ENCODE measurements around the gene CALML3. TPM values are rescaled to one million over a fixed set of nuclear protein-coding genes. Genes with fewer than 3 reads are reported as not detected.
"Not testable (repeated sequence)": the region's sequence is repeated elsewhere in the genome, so short reads cannot be mapped to it uniquely, and the experiment has no call there.

CALML3 gene
- polyA plus RNA-seq (ENCODE audit: insufficient read length) = 0.45 TPM

- no peak for DNase-seq
These were observed at the start of gene CALML3 for GRCh38 chr10:5524641-5525560. Gene CALML3, plus strand, starts transcription at chr10:5524961. Its CDS starts 125 bp downstream, at chr10:5525086.

- not testable (repeated sequence) for DNase-seq
These were observed 49.7 kb upstream of the CALML3 start for GRCh38 chr10:5475088-5475487.

DNA sequence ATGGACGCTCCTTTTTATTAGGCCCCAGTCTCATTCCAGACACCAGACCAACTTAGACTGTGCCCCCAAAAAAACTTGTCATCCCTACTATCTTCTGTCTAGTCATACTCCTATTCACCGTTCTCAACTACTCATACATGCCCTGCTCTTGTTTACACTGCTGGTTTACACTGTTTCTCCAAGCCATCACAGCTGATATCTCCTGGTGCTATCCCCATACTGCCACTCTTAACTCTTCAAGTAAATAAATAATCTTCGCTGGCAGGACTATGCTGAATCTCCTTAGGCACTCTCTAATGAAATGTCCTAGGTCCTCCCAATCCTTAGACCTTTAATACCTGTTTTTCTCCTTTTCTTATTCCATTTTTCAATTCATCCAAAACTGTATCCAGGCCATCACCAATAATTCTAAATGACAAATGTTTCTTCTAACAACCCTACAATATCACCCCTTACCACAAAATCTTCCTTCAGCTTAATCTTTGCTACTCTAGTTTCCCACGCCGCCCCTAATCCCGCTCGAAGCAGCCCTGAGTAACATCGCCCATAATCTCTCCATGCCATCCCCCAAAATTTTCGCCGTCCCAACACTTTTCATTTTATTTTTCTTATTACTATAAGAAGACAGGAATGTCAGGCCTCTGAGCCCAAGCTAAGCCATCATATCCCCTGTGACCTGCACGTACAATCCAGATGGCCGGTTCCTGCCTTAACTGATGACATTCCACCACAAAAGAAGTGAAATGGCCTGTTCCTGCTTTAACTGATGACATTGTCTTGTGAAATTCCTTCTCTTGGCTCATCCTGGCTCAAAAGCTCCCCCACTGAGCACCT, 48.6 kb upstream of the CALML3 start:
- not testable (repeated sequence) for DNase-seq

GRCh38 chr10:5476918-5477525, 47.7 kb upstream of the CALML3 start:
- DNase-seq = no peak

- DNase-seq = no peak
These were observed 46.6 kb upstream of the CALML3 start for GRCh38 chr10:5477948-5478693.

DNA sequence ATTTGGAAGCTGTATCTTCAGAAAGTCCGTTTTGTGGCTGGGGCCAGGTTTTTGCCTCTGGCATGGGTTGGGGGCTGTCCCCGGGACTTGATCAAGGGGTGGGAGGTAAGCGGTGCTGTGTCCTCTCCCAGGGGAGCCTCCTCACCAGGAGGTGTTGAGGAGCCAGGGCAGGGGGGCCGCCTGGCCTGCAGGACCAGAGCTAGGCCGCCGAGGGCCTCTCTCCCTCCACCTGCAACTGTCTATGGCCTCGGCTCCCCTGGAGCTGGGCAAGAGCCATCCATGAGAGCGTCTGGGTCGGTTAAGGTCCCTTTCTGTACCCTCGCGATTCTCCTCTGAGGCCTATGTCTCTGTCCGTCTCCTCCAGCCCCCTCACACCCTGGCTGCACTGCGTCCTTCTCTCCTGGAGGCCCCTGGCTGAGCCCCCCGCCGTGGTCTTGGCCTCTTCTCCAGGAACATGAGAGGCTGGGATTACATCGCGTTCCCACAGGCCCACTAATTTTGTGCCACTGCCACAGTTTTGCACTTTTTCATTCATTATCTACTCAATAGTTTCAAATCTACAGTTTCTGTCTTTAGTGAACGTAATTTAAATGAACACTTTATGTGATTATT, 46.0 kb upstream of the CALML3 start:
- DNase-seq = no peak

DNA sequence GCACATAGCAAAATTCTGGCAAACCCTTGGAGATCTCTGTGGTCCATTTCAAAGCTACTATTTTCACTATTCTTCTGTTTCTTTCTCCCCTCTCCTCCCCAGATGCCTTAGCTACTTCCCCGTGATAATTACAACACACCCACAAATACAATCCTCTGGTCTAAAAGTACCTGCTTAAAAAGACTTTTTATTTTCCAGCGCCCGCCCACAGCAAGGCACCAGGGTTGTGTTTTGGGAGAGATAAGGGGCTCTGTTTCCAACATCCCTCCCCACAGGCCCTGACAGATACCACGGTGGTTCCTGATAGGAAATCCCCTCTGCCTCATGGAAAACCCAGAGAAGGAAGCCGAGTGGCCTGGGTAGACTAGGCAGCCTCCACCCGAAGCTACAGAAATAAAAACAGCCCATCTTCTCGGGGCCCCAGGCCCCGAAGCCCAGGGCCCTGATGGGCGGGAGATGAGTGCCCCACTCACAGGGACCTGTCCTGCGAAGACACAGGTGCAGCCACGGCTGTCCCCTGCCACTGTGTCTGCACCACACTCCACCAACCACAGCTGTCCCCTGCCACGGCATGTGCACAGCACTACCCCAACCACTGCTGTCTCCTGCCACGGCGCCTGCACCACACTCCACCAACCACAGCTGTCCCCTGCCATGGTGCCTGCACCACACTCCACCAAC, 45.1 kb upstream of the CALML3 start:
- DNase-seq = no peak

DNA sequence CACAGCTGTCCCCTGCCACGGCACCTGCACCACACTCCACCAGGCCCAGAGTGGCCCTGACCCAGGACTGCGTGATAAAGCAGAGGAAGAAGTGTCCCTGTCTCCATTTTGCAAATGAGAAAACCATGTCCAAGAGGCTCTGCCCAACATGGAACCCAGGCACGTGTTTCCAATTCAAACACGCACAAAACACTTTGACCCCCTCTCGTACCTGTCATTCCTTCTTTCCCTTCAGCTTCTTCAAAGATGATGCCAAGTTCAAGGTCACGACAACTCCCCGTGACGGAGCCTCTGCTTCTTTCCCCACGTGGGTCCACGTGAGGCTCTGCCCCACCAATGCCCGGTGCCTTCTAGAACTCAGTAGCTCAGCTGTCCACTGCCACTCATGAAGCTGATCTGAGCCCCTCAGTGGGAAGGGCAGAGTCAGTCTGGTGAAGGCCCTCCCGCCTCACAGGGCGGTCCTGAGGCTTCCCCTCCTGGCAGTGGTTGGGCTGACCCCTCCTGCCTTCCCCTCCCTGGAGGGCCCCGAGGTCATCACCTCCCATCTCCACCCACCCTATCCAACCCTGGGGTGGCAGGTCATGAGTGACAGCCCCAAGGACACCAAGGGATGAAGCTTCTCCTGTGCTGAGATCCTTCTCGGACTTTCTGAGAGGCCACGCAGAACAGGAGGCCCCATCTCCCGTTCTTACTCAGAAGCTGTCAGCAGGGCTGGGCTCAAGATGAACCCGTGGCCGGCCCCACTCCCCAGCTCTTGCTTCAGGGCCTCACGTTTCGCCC, 44.4 kb upstream of the CALML3 start:
- no peak for DNase-seq

GRCh38 chr10:5481121-5481520, 43.6 kb upstream of the CALML3 start:
- no peak for DNase-seq

- no peak for DNase-seq
These were observed 42.7 kb upstream of the CALML3 start for GRCh38 chr10:5482016-5482415.

GRCh38 chr10:5484205-5484604, 40.6 kb upstream of the CALML3 start:
- DNase-seq = no peak

DNA sequence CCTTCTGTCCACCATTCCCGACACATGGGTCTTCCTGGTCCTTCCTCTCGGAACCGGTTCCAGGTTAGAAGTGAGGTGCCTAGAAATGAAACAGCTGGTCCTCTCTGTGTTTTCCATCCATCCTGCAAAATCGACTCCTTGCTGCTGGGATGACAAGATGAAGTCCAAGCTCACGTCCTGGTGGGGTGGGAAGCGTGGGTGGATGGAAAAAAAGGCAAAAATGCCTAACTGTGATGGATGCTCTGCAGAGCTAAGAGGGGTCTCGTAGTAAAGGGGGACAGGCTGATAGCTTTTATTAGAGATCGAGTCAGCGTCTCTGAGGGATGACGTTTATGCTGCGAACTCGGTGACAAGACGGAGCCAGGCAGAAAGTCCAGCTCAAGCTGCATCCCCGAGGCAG, 39.5 kb upstream of the CALML3 start:
- DNase-seq = no peak

GRCh38 chr10:5485948-5486852, 38.6 kb upstream of the CALML3 start:
- DNase-seq = no peak

GRCh38 chr10:5486853-5487235, 37.9 kb upstream of the CALML3 start:
- no peak for DNase-seq

DNA sequence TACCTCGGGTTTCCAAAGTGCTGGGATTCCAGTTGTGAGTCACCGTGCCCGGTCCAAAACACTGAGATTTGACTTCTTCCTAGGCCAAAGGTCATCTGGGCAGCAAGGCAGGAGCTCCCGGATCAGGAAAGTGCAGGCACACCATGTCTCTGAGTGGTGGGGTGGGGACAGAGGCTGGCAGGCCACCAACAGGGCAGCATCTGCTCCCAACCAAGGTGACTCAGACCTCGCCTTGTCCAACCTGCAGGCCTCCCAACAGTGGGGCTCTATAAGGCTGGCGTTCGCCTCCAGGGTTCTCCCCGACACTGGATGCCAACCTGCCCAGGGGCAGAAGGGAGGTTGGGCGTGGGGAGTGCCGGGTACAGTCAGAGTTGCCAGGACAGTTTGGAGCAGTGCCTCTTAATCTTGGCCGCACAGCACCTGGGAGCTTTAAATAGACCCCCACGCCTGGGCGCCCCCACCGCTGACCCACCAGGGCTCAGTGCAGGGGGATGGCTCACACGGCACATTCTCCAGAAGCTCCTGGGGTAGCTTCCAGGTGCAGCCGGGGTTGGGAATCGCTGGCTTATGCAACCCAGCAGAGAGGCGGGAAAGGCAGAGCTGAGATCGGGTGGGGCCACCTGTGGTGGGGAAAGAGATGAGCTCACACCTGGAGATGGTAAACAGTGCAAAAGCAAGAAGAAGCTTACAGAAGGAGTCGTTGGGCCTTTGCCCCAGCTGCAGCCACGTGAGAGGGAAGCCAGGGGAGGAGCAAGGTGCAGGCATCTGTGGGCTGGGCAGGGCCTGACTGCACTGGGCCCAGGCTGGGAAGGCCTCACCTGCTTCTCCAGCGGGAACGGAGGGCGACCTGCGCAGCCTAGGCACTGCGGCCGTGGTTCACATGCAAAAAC, 36.2 kb upstream of the CALML3 start:
- no peak for DNase-seq

GRCh38 chr10:5490032-5490431, 34.7 kb upstream of the CALML3 start:
- DNase-seq = no peak

DNA sequence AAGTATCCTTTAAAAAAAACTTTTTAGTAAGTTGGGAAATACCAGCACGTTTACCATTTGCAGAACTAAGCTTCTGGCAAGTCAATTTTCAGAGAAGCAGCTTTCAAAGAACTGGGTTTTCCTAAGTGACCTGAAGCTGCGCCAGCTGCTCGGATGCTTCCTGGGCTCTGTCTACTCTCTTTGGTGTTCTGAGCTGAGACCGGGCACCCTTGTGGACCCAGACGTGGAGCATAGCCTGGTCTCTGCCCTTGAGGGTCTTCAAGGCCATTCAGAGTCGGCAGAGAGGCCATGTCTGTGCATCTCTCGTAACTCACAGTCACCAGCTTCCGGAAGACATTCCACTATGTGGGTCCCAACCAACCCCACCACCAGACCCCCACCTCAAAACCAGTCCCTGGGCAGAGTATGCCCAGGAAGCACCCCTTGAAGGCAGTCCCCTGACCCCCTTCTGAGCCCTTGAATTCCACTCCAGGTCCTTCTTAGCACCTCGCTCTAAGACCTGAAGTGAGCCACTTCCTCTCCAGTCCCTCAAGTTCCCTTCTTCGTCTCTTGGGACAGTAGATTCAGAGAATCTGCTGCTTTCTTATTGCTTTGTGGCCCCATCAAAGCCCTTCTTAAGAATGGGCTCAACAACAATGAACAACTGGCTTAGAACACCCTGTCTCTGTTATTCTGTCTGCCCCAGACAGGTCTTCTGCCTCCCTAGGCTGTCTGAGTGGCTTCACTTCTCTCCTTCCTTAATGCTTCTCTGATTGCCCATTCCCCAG, 33.9 kb upstream of the CALML3 start:
- no peak for DNase-seq
